ENCODE measurements around the gene BNC1. TPM values are rescaled to one million over a fixed set of nuclear protein-coding genes. Genes with fewer than 3 reads are reported as not detected.
A peak's percentile ranks its signal among the peaks of the same experiment; 100 is the strongest.
"Not testable (repeated sequence)": the region's sequence is repeated elsewhere in the genome, so short reads cannot be mapped to it uniquely, and the experiment has no call there.

Gene BNC1
- total RNA-seq, 1 donor, result not detected

GRCh38 chr15:83230242-83230641 is 54.2 kb downstream of the BNC1 start:
- Histone ChIP-seq H3K9me3 (ENCODE audit: low read depth, low read length) (no peaks in the 10 kb centered on the region), H3K4me1 (ENCODE audit: insufficient read depth, low read length) (no peaks in the 10 kb centered on the region), H3K27me3 (ENCODE audit: insufficient read depth, low read length) (peaks cover 1% of the 10 kb centered on the region), H3K4me3 (ENCODE audit: low read length) (no peak overlapping the region)

GRCh38 chr15:83225449-83225848 is 59.0 kb downstream of the BNC1 start:
- Histone ChIP-seq H3K27me3 (ENCODE audit: insufficient read depth, low read length) (peaks cover 1% of the 10 kb centered on the region), H3K9me3 (ENCODE audit: low read depth, low read length) (no peaks in the 10 kb centered on the region), H3K4me3 (ENCODE audit: low read length) (no peak overlapping the region), H3K4me1 (ENCODE audit: insufficient read depth, low read length) (no peaks in the 10 kb centered on the region)

- H3K9me3 ChIP-seq (ENCODE audit: low read depth, low read length); H3K4me3 ChIP-seq (ENCODE audit: low read length); H3K4me1 ChIP-seq (ENCODE audit: insufficient read depth, low read length); H3K27me3 ChIP-seq (ENCODE audit: insufficient read depth, low read length): not testable (repeated sequence)
Measured at GRCh38 chr15:83221781-83222180, 62.7 kb downstream of the BNC1 start.

- Histone ChIP-seq H3K9me3 (ENCODE audit: low read depth, low read length) (no peaks in the 10 kb centered on the region), H3K4me1 (ENCODE audit: insufficient read depth, low read length) (no peaks in the 10 kb centered on the region)
Measured at GRCh38 chr15:83219026-83219425, 65.4 kb downstream of the BNC1 start.

GRCh38 chr15:83215306-83215705 is 69.2 kb downstream of the BNC1 start:
- H3K27me3 ChIP-seq (ENCODE audit: insufficient read depth, low read length), result peaks cover 6% of the 10 kb centered on the region
- H3K4me1 ChIP-seq (ENCODE audit: insufficient read depth, low read length), result no peaks in the 10 kb centered on the region
- no peaks in the 10 kb centered on the region for H3K9me3 ChIP-seq (ENCODE audit: low read depth, low read length)
- H3K4me3 ChIP-seq (ENCODE audit: low read length), result no peak overlapping the region

More at GRCh38 chr15:83219026-83219425, 65.4 kb downstream of the BNC1 start:
- peaks cover 6% of the 10 kb centered on the region for H3K27me3 ChIP-seq (ENCODE audit: insufficient read depth, low read length)
- no peak overlapping the region for H3K4me3 ChIP-seq (ENCODE audit: low read length)

- Histone ChIP-seq H3K9me3 (ENCODE audit: low read depth, low read length) (no peaks in the 10 kb centered on the region), H3K27me3 (ENCODE audit: insufficient read depth, low read length) (peaks cover 36% of the 10 kb centered on the region), H3K4me1 (ENCODE audit: insufficient read depth, low read length) (peaks cover 12% of the 10 kb centered on the region), H3K4me3 (ENCODE audit: low read length) (no peak overlapping the region)
Measured at GRCh38 chr15:83210619-83211018, 73.8 kb downstream of the BNC1 start.

GRCh38 chr15:83209333-83209732 is 75.1 kb downstream of the BNC1 start:
- peaks cover 12% of the 10 kb centered on the region for H3K4me1 ChIP-seq (ENCODE audit: insufficient read depth, low read length)
- peaks cover 33% of the 10 kb centered on the region for H3K27me3 ChIP-seq (ENCODE audit: insufficient read depth, low read length)
- H3K4me3 ChIP-seq (ENCODE audit: low read length), result no peak overlapping the region
- no peaks in the 10 kb centered on the region for H3K9me3 ChIP-seq (ENCODE audit: low read depth, low read length)

- Histone ChIP-seq H3K9me3 (ENCODE audit: low read depth, low read length) (no peaks in the 10 kb centered on the region), H3K4me3 (ENCODE audit: low read length) (peak overlapping the region; percentile 51), H3K4me1 (ENCODE audit: insufficient read depth, low read length) (peaks cover 12% of the 10 kb centered on the region), H3K27me3 (ENCODE audit: insufficient read depth, low read length) (peaks cover 33% of the 10 kb centered on the region)
Measured at GRCh38 chr15:83208367-83208661, 76.2 kb downstream of the BNC1 start.

- Histone ChIP-seq H3K4me3 (ENCODE audit: low read length) (peak within 1 kb of the TSS; percentile 51), H3K27me3 (ENCODE audit: insufficient read depth, low read length) (peaks cover 33% of the 10 kb centered on the region), H3K4me1 (ENCODE audit: insufficient read depth, low read length) (peaks cover 12% of the 10 kb centered on the region), H3K9me3 (ENCODE audit: low read depth, low read length) (no peaks in the 10 kb centered on the region)
Measured at GRCh38 chr15:83207660-83208366, 76.7 kb downstream of the BNC1 start, which contains the start of gene HDGFL3. Gene HDGFL3, minus strand, starts transcription at chr15:83207823. Its CDS starts 409 bp downstream, at chr15:83207414.

GRCh38 chr15:83207009-83207659 is 77.3 kb downstream of the BNC1 start:
- H3K9me3 ChIP-seq (ENCODE audit: low read depth, low read length), result no peaks in the 10 kb centered on the region
- H3K4me3 ChIP-seq (ENCODE audit: low read length), result peak overlapping the region; percentile 51
- H3K27me3 ChIP-seq (ENCODE audit: insufficient read depth, low read length), result peaks cover 33% of the 10 kb centered on the region

GRCh38 chr15:83206526-83207008 is 77.9 kb downstream of the BNC1 start:
- Histone ChIP-seq H3K4me1 (ENCODE audit: insufficient read depth, low read length) (peaks cover 12% of the 10 kb centered on the region), H3K9me3 (ENCODE audit: low read depth, low read length) (no peaks in the 10 kb centered on the region), H3K4me3 (ENCODE audit: low read length) (peak overlapping the region; percentile 51), H3K27me3 (ENCODE audit: insufficient read depth, low read length) (peaks cover 33% of the 10 kb centered on the region)

More at GRCh38 chr15:83207009-83207659, 77.3 kb downstream of the BNC1 start:
- H3K4me1 ChIP-seq (ENCODE audit: insufficient read depth, low read length), result peaks cover 12% of the 10 kb centered on the region

Other genes starting within 250 kb of the BNC1 start
- gene BTBD1, start 217.4 kb downstream of the BNC1 start, total RNA-seq, result 77.3 TPM
- gene TM6SF1, start 177.0 kb downstream of the BNC1 start, total RNA-seq, result 5.6 TPM
- 6.5 TPM for gene HDGFL3, start 76.8 kb downstream of the BNC1 start, total RNA-seq
- not detected for gene SH3GL3, start 162.7 kb upstream of the BNC1 start, total RNA-seq

All from mononuclear cell (primary cell).